Activated CD4-positive, alpha-beta T cell treated with anti-CD3 and anti-CD28 coated beads, Interleukin-2, amount 50 U/mL, for 48 hours (primary cell): ENCODE measurements around the gene PDE9A.
A peak's percentile ranks its signal among the peaks of the same experiment; 100 is the strongest.
"Not testable (repeated sequence)": the region's sequence is repeated elsewhere in the genome, so short reads cannot be mapped to it uniquely, and the experiment has no call there.

ENCODE experiments used
- DNase-seq, 2 experiments: peaks; one replicate each; pipeline ENCODE4 v3.0.0-alpha.2; 2020

PDE9A gene

GRCh38 chr21:42716074-42716473, 62.7 kb downstream of the PDE9A start:
- no peak for DNase-seq

DNA sequence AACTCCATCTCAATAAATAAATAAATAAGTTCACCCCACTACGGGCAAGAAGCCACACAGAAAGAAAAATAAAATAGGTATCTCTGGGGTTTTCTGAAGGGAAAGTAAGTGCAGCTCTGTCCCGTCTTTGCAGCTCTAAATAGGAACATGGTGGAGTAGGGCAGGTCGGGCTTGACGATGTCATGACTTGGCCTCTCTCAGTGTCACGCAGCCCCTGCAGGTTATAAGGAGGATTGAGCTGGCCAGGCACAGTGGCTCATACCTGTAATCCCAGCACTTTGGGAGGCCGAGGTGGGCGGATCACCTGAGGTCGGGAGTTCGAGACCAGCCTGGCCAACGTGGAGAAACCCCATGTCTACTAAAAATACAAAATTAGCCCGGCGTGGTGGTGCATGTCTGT, 67.1 kb downstream of the PDE9A start:
- DNase-seq, result not testable (repeated sequence)

GRCh38 chr21:42721341-42721824, 68.0 kb downstream of the PDE9A start:
- DNase-seq, result no peak

DNA sequence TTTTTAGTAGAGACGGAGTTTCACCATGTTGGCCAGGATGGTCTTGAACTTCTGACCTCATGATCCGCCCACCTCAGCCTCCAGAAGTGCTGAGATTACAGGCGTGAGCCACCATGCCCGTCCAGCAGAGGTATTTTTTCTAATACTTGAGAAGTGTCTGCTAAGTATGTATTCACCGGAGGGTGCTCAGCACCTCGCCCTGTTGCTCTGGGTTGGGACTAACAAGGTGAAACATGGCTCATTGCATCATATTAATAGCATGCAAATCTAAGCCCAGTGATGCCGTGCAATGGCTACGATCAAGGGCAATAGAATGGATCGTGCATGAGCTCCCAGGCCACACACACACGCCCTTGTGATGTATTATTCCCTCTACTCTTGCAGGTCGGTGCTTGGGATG, 68.7 kb downstream of the PDE9A start:
- DNase-seq, result no peak

DNA sequence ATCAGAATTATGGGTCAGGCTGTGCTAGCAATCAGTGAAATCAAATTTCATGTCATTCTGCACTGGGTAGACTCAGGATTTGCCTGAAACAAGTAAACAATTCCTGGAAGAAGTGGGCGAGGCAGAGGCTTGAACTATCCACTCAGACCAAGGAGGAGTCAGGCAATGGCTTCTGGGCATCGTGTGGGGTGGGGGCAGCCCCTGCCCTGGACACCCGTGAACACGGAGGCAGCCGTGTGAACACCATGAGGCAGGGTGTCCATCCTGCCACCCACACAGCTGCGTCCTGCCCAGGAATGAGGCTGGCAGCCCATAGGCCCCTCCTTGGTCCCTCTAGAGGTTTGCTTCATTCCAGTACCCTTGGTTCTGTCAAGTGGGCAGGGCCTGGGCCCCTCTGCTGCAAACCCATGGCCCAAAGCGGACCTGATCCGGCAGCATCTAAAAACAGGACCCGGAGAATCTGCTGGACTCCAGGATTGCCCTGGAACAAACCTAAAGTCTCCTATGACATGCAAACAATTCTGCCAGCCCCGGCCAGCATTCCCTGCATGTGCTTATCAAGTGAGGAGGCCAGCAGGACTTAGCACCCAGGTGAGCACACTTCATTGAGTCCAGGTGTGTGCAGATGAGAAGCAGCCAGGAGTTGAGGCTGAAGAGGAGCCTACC, 69.5 kb downstream of the PDE9A start:
- DNase-seq, result no peak

- no peak for DNase-seq
Observed at GRCh38 chr21:42724226-42724920, 71.0 kb downstream of the PDE9A start.

DNA sequence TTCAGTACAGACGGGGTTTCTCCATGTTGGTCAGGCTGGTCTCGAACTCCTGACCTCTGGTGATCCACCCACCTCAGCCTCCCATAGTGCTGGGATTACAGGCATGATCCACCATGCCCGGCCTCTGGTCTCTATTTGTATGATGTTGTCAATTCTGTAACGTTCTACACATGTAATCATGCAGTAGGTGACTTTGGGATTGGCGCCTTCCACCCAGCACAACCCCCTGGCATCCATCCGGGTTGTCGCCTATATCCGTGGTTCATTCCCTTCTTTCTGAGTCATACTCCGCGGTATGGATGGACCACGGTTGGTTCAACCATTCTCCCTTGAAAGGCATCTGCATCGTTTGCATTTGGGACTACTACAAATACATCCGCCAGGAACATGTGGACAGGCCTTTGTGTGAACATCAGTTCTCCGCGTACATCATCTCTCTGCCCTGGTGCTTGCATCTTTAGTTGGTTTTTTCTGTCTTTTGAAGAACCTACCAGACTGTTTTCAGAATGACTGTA, 72.1 kb downstream of the PDE9A start:
- no peak for DNase-seq

- DNase-seq, result no peak
Observed at GRCh38 chr21:42731264-42732032, 78.0 kb downstream of the PDE9A start.

DNA sequence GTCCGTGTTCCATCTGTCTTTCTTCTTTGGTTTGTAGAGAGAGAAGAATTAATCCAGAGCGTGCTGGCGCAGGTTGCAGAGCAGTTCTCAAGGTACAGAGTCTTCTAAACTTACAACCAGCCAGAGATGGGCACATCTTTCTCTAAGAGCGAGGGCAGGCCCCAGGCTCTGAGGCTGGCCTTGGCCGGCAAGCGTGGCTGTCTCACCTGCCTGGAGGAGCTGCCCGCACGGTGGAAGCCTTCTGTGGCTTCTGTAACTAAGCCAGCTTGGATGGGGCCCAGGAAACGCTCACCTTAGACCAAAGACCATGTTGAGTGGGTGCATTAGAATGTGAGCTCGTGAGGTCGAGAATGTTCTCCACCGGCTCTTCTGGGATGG, 78.6 kb downstream of the PDE9A start:
- no peak for DNase-seq

- DNase-seq, result no peak
Observed at GRCh38 chr21:42733037-42733627, 79.7 kb downstream of the PDE9A start.

DNA sequence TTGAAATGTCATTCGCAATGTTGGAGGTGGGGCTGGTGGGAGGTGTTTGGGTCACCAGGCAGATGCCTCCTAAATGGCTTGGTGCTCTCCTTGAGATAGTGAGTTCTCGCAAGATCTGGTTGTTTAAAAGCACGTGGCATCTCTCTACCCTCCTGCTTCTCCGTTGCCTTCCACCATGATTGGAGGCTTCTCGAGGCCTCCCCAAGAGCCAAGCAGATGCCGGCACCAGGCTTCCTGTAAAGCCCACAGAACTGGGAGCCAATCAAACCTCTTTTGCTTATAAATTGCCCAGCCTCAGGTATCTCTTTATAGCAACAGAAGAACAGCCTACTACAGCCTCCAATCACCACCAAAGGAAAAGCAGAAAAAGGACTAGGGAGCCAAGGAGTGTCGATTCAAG, 80.5 kb downstream of the PDE9A start:
- DNase-seq, result no peak

- no peak for DNase-seq
Observed at GRCh38 chr21:42734323-42734971, 81.0 kb downstream of the PDE9A start.

GRCh38 chr21:42735061-42735460, 81.6 kb downstream of the PDE9A start:
- no peak for DNase-seq

- no peak for DNase-seq
Observed at GRCh38 chr21:42735944-42736343, 82.5 kb downstream of the PDE9A start.

GRCh38 chr21:42736646-42737350, 83.4 kb downstream of the PDE9A start:
- DNase-seq, result no peak

DNA sequence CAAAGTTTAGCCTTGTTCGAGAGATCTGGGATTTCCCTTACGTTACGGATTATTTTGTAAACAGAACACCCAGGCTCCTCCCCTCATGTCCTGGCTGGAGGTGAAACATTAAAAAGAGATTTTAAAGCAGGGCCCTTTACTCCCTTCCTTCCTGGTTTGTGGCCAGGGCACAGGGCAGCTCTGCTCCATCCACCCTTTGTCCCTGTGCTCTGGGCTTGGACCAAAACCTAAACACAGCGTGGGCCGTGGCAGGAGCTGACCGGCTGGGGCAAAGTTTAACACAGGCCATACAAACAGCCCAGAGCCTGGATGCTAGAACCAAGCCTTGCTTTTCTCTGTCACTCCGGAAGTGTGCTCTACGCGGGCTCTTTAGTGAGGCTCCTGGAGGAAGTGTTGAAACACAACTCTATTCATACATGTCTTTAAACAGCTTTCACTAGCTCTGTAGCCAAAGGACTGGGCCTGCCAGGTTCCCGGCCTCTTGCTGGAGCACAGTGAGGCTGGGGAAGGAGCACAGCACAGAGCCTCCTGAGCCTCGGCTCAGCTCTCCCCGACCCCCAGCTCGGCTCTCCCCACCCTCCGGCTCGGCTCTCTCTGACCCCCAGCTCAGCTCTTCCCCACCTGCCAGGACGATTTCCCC, 84.7 kb downstream of the PDE9A start:
- peak; percentile 41 to 51 for DNase-seq

DNA sequence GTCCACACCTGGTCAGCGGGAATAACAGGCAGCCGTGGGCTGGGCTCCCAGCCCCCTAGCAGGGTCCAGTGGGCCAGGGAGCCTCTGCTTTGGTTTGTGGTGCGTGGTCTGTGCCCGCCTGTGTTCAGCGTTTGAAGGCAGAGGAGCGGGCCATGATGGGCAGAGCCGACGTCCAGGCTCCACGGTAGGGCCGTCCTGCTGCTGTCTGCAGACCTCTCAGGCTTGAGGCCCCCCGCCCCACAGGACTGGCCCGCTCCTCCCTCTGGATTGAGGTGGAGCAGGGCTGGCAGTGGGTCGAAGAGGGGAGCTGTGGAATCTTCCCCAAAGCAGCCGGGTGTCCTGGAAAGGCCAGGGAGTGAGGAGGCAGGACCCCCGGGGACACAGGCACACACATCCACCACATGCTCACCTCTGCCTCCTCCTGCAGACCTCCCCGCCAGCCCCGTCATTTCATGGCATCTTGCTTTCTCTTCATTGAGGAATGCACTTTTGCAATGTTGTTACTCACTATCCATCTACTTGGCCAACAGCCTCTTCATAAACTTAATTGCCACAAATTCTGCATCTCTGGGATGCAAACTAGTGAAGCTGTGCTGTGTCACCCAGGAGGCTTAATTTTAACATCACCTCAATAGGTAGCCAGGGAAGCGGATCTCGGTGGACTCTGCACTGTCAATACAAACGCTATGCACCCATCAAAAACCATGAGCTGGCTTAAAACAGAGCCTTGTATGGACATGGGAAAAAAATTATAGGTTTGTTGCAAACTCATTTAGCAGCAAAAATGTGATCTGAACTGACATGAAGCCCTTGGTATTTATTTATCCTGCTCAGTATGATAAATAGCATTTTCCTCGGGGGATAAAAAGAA, 85.9 kb downstream of the PDE9A start:
- DNase-seq, result no peak

GRCh38 chr21:42740405-42740909, 87.0 kb downstream of the PDE9A start:
- no peak for DNase-seq

- no peak for DNase-seq
Observed at GRCh38 chr21:42741066-42741465, 87.6 kb downstream of the PDE9A start.
